ENCODE results near the gene LACTB. TPM values are rescaled to one million over a fixed set of nuclear protein-coding genes. Genes with fewer than 3 reads are reported as not detected.
"Not testable (repeated sequence)": the region's sequence is repeated elsewhere in the genome, so short reads cannot be mapped to it uniquely, and the experiment has no call there.

LACTB gene
- polyA plus RNA-seq, 1 experiment, result 8.1 TPM

GRCh38 chr15:63091679-63092446, 29.8 kb upstream of the LACTB start:
- POLR2A ChIA-PET, result no interaction called here
- no peak for TF ChIP-seq CTCF (IDR thresholded peaks at IDR 0.05; ENCODE audit: insufficient read depth, low read depth, low read length)
- Histone ChIP-seq H3K36me3 (ENCODE audit: control insufficient read depth, insufficient read depth, low read length) (no peaks in the 10 kb centered on the region), H3K4me3 (ENCODE audit: low read depth, low read length) (no peak overlapping the region), H3K27me3 (ENCODE audit: control insufficient read depth, insufficient read depth, low read length) (no peaks in the 10 kb centered on the region)
- CTCF ChIA-PET, result interaction anchor here (0.9 to 1.2 kb wide), 5 partner anchors 26 to 244 kb away, joined by 3 to 4 read pairs (median 3); no protein-coding TSS in a partner anchor
- no peak for DNase-seq (ENCODE audit: low read depth)

GRCh38 chr15:63093486-63094205, 28.0 kb upstream of the LACTB start:
- H3K27me3 ChIP-seq (ENCODE audit: control insufficient read depth, insufficient read depth, low read length), result no peaks in the 10 kb centered on the region
- POLR2A ChIA-PET, result interaction anchor here (0.6 kb wide), 1 partner anchor 10 kb away, joined by 4 read pairs; no protein-coding TSS in a partner anchor
- CTCF ChIA-PET, result interaction anchor here (0.6 to 3.5 kb wide), 26 partner anchors 13 to 587 kb away, joined by 3 to 26 read pairs (median 4); no protein-coding TSS in a partner anchor

GRCh38 chr15:63094495-63094931, 27.1 kb upstream of the LACTB start:
- TF ChIP-seq CTCF (IDR thresholded peaks at IDR 0.05; ENCODE audit: insufficient read depth, low read depth, low read length), result no peak
- Histone ChIP-seq H3K27me3 (ENCODE audit: control insufficient read depth, insufficient read depth, low read length) (no peaks in the 10 kb centered on the region), H3K4me3 (ENCODE audit: low read depth, low read length) (no peak overlapping the region), H3K36me3 (ENCODE audit: control insufficient read depth, insufficient read depth, low read length) (no peaks in the 10 kb centered on the region)
- ChIA-PET POLR2A (interaction anchor here (0.7 kb wide), 1 partner anchor 787 kb away, joined by 4 read pairs; no protein-coding TSS in a partner anchor), CTCF (interaction anchor here (0.8 to 3.5 kb wide), 15 partner anchors 8 to 316 kb away, joined by 3 to 26 read pairs (median 3); partner anchors contain the start of gene RPS27L)
- no peak for DNase-seq (ENCODE audit: low read depth)

More at GRCh38 chr15:63093486-63094205, 28.0 kb upstream of the LACTB start:
- Histone ChIP-seq H3K4me3 (ENCODE audit: low read depth, low read length) (no peak overlapping the region), H3K36me3 (ENCODE audit: control insufficient read depth, insufficient read depth, low read length) (no peaks in the 10 kb centered on the region)
- DNase-seq (ENCODE audit: low read depth), result no peak
- peak; percentile 88 for TF ChIP-seq CTCF (IDR thresholded peaks at IDR 0.05; ENCODE audit: insufficient read depth, low read depth, low read length)

- no peaks in the 10 kb centered on the region for H3K36me3 ChIP-seq (ENCODE audit: control insufficient read depth, insufficient read depth, low read length)
- H3K4me3 ChIP-seq (ENCODE audit: low read depth, low read length), result no peak overlapping the region
- ChIA-PET POLR2A (interaction anchor here (0.6 kb wide), 1 partner anchor 405 kb away, joined by 3 read pairs; no protein-coding TSS in a partner anchor), CTCF (interaction anchor here (0.8 to 3.5 kb wide), 4 partner anchors 48 to 249 kb away, joined by 3 to 26 read pairs (median 4); no protein-coding TSS in a partner anchor)
- no peaks in the 10 kb centered on the region for H3K27me3 ChIP-seq (ENCODE audit: control insufficient read depth, insufficient read depth, low read length)
- TF ChIP-seq CTCF (IDR thresholded peaks at IDR 0.05; ENCODE audit: insufficient read depth, low read depth, low read length), result no peak
- DNase-seq (ENCODE audit: low read depth), result no peak
Measured at GRCh38 chr15:63096178-63096577, 25.5 kb upstream of the LACTB start.

GRCh38 chr15:63098901-63099300, 22.8 kb upstream of the LACTB start:
- H3K27me3 ChIP-seq (ENCODE audit: control insufficient read depth, insufficient read depth, low read length); CTCF ChIA-PET; POLR2A ChIA-PET; H3K36me3 ChIP-seq (ENCODE audit: control insufficient read depth, insufficient read depth, low read length); H3K4me3 ChIP-seq (ENCODE audit: low read depth, low read length); DNase-seq (ENCODE audit: low read depth): not testable (repeated sequence)

GRCh38 chr15:63099581-63099980, 22.1 kb upstream of the LACTB start:
- POLR2A ChIA-PET; DNase-seq (ENCODE audit: low read depth); H3K4me3 ChIP-seq (ENCODE audit: low read depth, low read length); H3K36me3 ChIP-seq (ENCODE audit: control insufficient read depth, insufficient read depth, low read length); H3K27me3 ChIP-seq (ENCODE audit: control insufficient read depth, insufficient read depth, low read length): not testable (repeated sequence)
- CTCF ChIA-PET, result interaction anchor here (1.4 kb wide), 1 partner anchor 51 kb away, joined by 5 read pairs; no protein-coding TSS in a partner anchor

Data from BJ (cell line).